HepG2 (cell line): Measurements from ENCODE around the gene ZNRF3. TPM values are rescaled to one million over a fixed set of nuclear protein-coding genes. Genes with fewer than 3 reads are reported as not detected.

ENCODE experiments used
- ATAC-seq: fragments of 200-7000 bp; cut with Tn5 transposase; 3 replicates; pipeline ENCODE4 v1.9.1; 2020; ENCODE audit warnings: mild to moderate bottlenecking, moderate library complexity
- BruUV-seq: library from RNA; stranded (reverse); fragments of 400-500 nt; replicated peaks from 2 replicates; lab custom pipeline; 2021; lab: Mats Ljungman, UMichigan
- CTCF ChIA-PET: fragments of 300-600 bp; formaldehyde crosslinking; extraction: SDS; loops from one replicate; lab custom pipeline; 2021; ENCODE audit warnings: low total read pairs, inconsistent platforms, low intra/inter-chr PET ratio; lab: Yijun Ruan, JAX
- POLR2A ChIA-PET: fragments of 350-600 bp; sonication (Branson Sonifier 250); formaldehyde crosslinking; loops from one replicate; lab custom pipeline; 2020; ENCODE audit warnings: antibody characterized with exemption, inconsistent platforms; lab: Yijun Ruan, JAX
- DNase-seq: peaks from one replicate; pipeline ENCODE4 v3.0.0-alpha.2; 2015; ENCODE audit warnings: low spot score
- FAIRE-seq: peaks from 3 replicates; lab custom pipeline; 2011; peaks lifted over from hg19 to GRCh38; lab: Jason Lieb, UNC
- H2AFZ ChIP-seq: one replicate; pipeline ENCODE4 v1.6.1; 2011; ENCODE audit warnings: low read length, inconsistent platforms
- H3K27ac ChIP-seq: fragments of 300-600 bp; 3 replicates; pipeline ENCODE4 v1.8.0; 2011; ENCODE audit warnings: mixed run types, mild to moderate bottlenecking, mixed read lengths, low read length, inconsistent platforms; ENCODE audit not compliant: insufficient read depth; ENCODE audit errors: extremely low read length
- H3K27me3 ChIP-seq, 2 experiments: fragments of 200-600 bp in 1 of 2; 2 replicates in 1 of 2; 3 replicates in 1 of 2; pipeline versions ENCODE4 v1.6.0 to v1.8.0; 2011; ENCODE audit warnings: low read length in 2 of 2, mild to moderate bottlenecking in 2 of 2, moderate library complexity in 2 of 2, inconsistent platforms in 1 of 2; ENCODE audit not compliant: insufficient read depth in 2 of 2, control insufficient read depth in 1 of 2
- H3K36me3 ChIP-seq, 2 experiments: fragments of 200-600 bp in 1 of 2; replicated peaks in 1 of 2; 2 replicates in 1 of 2; 3 replicates in 1 of 2; pipeline versions ENCODE4 v1.5.1 to v1.8.0; 2011; ENCODE audit warnings: low read length in 2 of 2, inconsistent platforms in 1 of 2; ENCODE audit not compliant: insufficient read depth in 2 of 2, control insufficient read depth in 1 of 2
- H3K4me1 ChIP-seq: 2 replicates; pipeline ENCODE4 v1.5.1; 2012; ENCODE audit warnings: low read length, inconsistent platforms; ENCODE audit not compliant: insufficient read depth
- H3K4me2 ChIP-seq: 2 replicates; pipeline ENCODE4 v1.6.0; 2011; ENCODE audit warnings: low read depth, low read length, inconsistent platforms
- H3K4me3 ChIP-seq, 3 experiments: fragments of 200-600 bp in 1 of 3; sonication (generic), shearing (Covaris generic) in 1 of 3; replicated peaks in 1 of 3; 2 replicates each; pipeline ENCODE4 v1.5.1; 2011 to 2016; ENCODE audit warnings: low read length in 3 of 3, inconsistent platforms in 2 of 3, low read depth in 2 of 3, mild to moderate bottlenecking in 2 of 3, control low read depth in 1 of 3, mixed read lengths in 1 of 3; ENCODE audit not compliant: insufficient read depth in 1 of 3
- H3K79me2 ChIP-seq: one replicate; pipeline ENCODE4 v1.6.1; 2011; ENCODE audit warnings: low read length, inconsistent platforms; ENCODE audit not compliant: insufficient read depth
- H3K9ac ChIP-seq: 2 replicates; pipeline ENCODE4 v1.6.0; 2011; ENCODE audit warnings: mild to moderate bottlenecking, low read depth, low read length, inconsistent platforms; ENCODE audit not compliant: insufficient read depth
- H3K9me3 ChIP-seq: 2 replicates; pipeline ENCODE4 v1.5.1; 2012; ENCODE audit warnings: mild to moderate bottlenecking, low read length
- H4K20me1 ChIP-seq: 2 replicates; pipeline ENCODE4 v1.6.0; 2011; ENCODE audit warnings: inconsistent platforms, mild to moderate bottlenecking, low read length, moderate library complexity; ENCODE audit not compliant: insufficient read depth
- HNF4A ChIP-seq: sonication (generic); formaldehyde crosslinking; IDR thresholded peaks from 2 replicates; pipeline ENCODE4 v1.4.0; 2020; ENCODE audit warnings: missing genetic modification reagents
- RBM22 ChIP-seq: fragments of 200-400 bp; formaldehyde crosslinking; optimal IDR thresholded peaks from 2 replicates; pipeline ENCODE3; 2017; ENCODE audit warnings: mild to moderate bottlenecking, low read length, moderate library complexity
- ZNF350 ChIP-seq: sonication (generic); formaldehyde crosslinking; IDR thresholded peaks from 2 replicates; pipeline ENCODE4 v1.4.0; 2020; ENCODE audit warnings: mild to moderate bottlenecking, low read depth, missing genetic modification reagents, borderline replicate concordance
- ZNF687 ChIP-seq: sonication (generic); formaldehyde crosslinking; IDR thresholded peaks from 2 replicates; pipeline ENCODE4 v1.5.1; 2020; ENCODE audit warnings: mild to moderate bottlenecking, missing genetic modification reagents, moderate library complexity
- WGBS: methylation state at CpG from one replicate; pipeline ENCODE4 v1.1.6; 2017; ENCODE audit warnings: low lambda C conversion rate; 5-methylcytosine and 5-hydroxymethylcytosine counted together
- in situ Hi-C: cut with HindIII; loops from 2 replicates; pipeline ENCODE4 v1.10.0; 2017; ENCODE audit warnings: low pct_unique_long_range_greater_than_20kb; ENCODE audit not compliant: extremely low pct_ligation_motif_present
- intact Hi-C: fragments of 100-400 bp; cut with micrococcal nuclease; formaldehyde crosslinking; loops from one replicate; pipeline ENCODE4 v1.10.0; 2022; ENCODE audit not compliant: unreplicated experiment
- polyA plus RNA-seq, 8 experiments: library from polyadenylated mRNA; depleted of rRNA in 3 of 8; stranded (reverse) in 7 of 8; unstranded in 1 of 8; fragments of >200 nt; fragmentation: Illumina TruSeq in 4 of 8; extraction: Trizol in 4 of 8; gene quantifications; 2 replicates each; pipeline versions ENCODE4 v1.2.1 to v1.2.3, GENCODE V29; 2011 to 2016; ENCODE audit warnings: low read depth in 4 of 8, missing spikeins in 1 of 8, mixed read lengths in 1 of 8; ENCODE audit not compliant: insufficient read depth in 1 of 8
- total RNA-seq, 5 experiments: library from RNA; depleted of rRNA; stranded (reverse); fragments of >200 nt; fragmentation: Illumina TruSeq; extraction: Trizol; gene quantifications; 2 replicates each; pipeline ENCODE4 v1.2.3, GENCODE V29; 2016; ENCODE audit warnings: low read depth in 1 of 5
- TF ChIP-seq, protein P1 (sequence below): sonication (generic); formaldehyde crosslinking; IDR thresholded peaks from 2 replicates; pipeline ENCODE4 v1.4.0; 2020; ENCODE audit warnings: missing genetic modification reagents

Gene ZNRF3
- total and polyA plus RNA-seq, 2 of the 13 experiments (the other 11 are each of a cell fraction or from before 2014, with no cell fraction given) = 20.3 to 36.7 TPM

DNA sequence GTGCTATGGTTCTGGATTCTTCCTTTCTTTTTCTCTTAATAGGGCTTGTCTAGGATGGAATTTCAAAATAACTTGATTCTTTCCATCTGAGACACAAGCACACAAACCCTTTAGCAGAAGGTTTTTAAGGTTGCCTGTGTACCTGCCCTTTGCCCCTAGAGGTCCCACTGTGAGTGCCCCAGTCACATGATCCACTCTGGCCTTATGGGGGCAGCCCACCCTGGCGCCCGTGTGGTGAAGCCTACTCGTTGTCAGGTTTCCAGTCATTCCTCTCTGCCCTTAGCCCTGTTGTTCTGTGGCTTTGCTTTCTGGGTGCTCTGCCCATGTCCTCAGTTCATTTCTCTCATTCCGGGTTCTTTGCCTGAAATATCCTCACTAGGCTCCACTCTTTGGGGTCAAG is 51.8 kb downstream of the ZNRF3 start:
- TF ChIP-seq HNF4A (CRISPR knock-in tag) (peak; percentile 19; the same call in 1 of the 2 replicates), ZNF350 (CRISPR knock-in tag) (no peak), RBM22 (peak; percentile 29), ZNF687 (peak; percentile 38)
- TF ChIP-seq, protein P1, sequence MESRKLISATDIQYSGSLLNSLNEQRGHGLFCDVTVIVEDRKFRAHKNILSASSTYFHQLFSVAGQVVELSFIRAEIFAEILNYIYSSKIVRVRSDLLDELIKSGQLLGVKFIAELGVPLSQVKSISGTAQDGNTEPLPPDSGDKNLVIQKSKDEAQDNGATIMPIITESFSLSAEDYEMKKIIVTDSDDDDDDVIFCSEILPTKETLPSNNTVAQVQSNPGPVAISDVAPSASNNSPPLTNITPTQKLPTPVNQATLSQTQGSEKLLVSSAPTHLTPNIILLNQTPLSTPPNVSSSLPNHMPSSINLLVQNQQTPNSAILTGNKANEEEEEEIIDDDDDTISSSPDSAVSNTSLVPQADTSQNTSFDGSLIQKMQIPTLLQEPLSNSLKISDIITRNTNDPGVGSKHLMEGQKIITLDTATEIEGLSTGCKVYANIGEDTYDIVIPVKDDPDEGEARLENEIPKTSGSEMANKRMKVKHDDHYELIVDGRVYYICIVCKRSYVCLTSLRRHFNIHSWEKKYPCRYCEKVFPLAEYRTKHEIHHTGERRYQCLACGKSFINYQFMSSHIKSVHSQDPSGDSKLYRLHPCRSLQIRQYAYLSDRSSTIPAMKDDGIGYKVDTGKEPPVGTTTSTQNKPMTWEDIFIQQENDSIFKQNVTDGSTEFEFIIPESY (CRISPR knock-in tag) = 0 out of 2 replicates have a peak, but pooled peaks have one; percentile 38
- TF ChIP-seq, all 625 proteins: peak for 4
- no peaks in the 10 kb centered on the region for H3K27me3 ChIP-seq
- H3K4me3 ChIP-seq = no peak overlapping the region
- H3K27ac ChIP-seq = peak overlapping the region; percentile 41
- no peak overlapping the region for H3K9ac ChIP-seq
- no peaks in the 10 kb centered on the region for H3K9me3 ChIP-seq
- FAIRE-seq = no peak
- H2AFZ ChIP-seq = no peak overlapping the region
- H4K20me1 ChIP-seq = peaks cover 16% of the 10 kb centered on the region
- intact Hi-C loops = no loop called here
- no TSS peak for BruUV-seq
- WGBS = 84% methylated on average over 4 of the region's 4 CpGs
- peaks cover 97% of the 10 kb centered on the region for H3K4me1 ChIP-seq
- no peak overlapping the region for H3K4me2 ChIP-seq
- POLR2A ChIA-PET = interaction anchor here (1.8 kb wide), 1 partner anchor 14 kb away, joined by 5 read pairs; no protein-coding TSS in a partner anchor
- in situ Hi-C loops = no loop called here
- H3K79me2 ChIP-seq = peaks cover 98% of the 10 kb centered on the region
- CTCF ChIA-PET = no interaction called here
- peaks cover 7 to 27% of the 10 kb centered on the region in 2 experiments for H3K36me3 ChIP-seq
- DNase-seq = no peak
- no peak for ATAC-seq
